Prostate gland (tissue), 2 donors: ENCODE measurements around the gene PKP4. TPM values are rescaled to one million over a fixed set of nuclear protein-coding genes. Genes with fewer than 3 reads are reported as not detected.

Source experiments
- DNase-seq: peaks from one replicate; pipeline ENCODE4 v3.0.0-alpha.2; 2019; ENCODE audit warnings: low spot score
- H3K27ac ChIP-seq, 2 donors: fragments of 200-600 bp; sonication (generic); 2 replicates each; pipeline ENCODE4 v1.5.1; 2017 to 2019
- H3K27me3 ChIP-seq: fragments of 200-600 bp; sonication (generic); replicated peaks from 2 replicates; pipeline ENCODE4 v1.5.1; 2019; ENCODE audit not compliant: insufficient read depth
- H3K36me3 ChIP-seq, 2 donors: fragments of 200-600 bp; sonication (generic); 1 replicate in 1 of 2; 2 replicates in 1 of 2; pipeline versions ENCODE4 v1.5.1 to v1.8.1; 2017 to 2019
- H3K4me1 ChIP-seq: fragments of 200-600 bp; sonication (generic); replicated peaks from 2 replicates; pipeline ENCODE4 v1.5.1; 2019
- H3K4me3 ChIP-seq, 2 donors: fragments of 200-600 bp; sonication (generic); 2 replicates each; pipeline ENCODE4 v1.5.1; 2017 to 2019
- H3K9me3 ChIP-seq: fragments of 200-600 bp; sonication (generic); 2 replicates; pipeline ENCODE4 v1.5.1; 2017
- CTCF ChIP-seq, 4 experiments: fragments of 200-600 bp in 2 of 4; fragments of 450-650 bp in 2 of 4; sonication (generic) in 2 of 4; IDR thresholded peaks; 1 replicate in 3 of 4; 2 replicates in 1 of 4; pipeline ENCODE4 v1.5.1; 2016 to 2019; ENCODE audit warnings: antibody characterized with exemption in 4 of 4, mild to moderate bottlenecking in 2 of 4, moderate library complexity in 2 of 4
- POLR2A ChIP-seq: fragments of 450-650 bp; IDR thresholded peaks from one replicate; pipeline ENCODE4 v1.6.1; 2016; ENCODE audit warnings: antibody characterized with exemption, mild to moderate bottlenecking
- POLR2AphosphoS5 ChIP-seq: sonication (generic); formaldehyde crosslinking; IDR thresholded peaks from one replicate; pipeline ENCODE4 v1.6.1; 2017; ENCODE audit warnings: antibody characterized with exemption
- WGBS: methylation state at CpG from one replicate; pipeline ENCODE4 v1.1.5; 2018; 5-methylcytosine and 5-hydroxymethylcytosine counted together
- intact Hi-C: fragments of 100-400 bp; cut with DNase I; formaldehyde crosslinking; loops from one replicate; pipeline ENCODE4 v1.14.2; 2022
- total RNA-seq, 2 donors: library from RNA; depleted of rRNA; stranded (reverse); fragments of >200 nt; gene quantifications; one replicate each; pipeline ENCODE4 v1.1.0, GENCODE V29; 2016

The PKP4 gene
- total RNA-seq, 2 donors from 2014 or later, result 49.0 to 57.9 TPM

DNA sequence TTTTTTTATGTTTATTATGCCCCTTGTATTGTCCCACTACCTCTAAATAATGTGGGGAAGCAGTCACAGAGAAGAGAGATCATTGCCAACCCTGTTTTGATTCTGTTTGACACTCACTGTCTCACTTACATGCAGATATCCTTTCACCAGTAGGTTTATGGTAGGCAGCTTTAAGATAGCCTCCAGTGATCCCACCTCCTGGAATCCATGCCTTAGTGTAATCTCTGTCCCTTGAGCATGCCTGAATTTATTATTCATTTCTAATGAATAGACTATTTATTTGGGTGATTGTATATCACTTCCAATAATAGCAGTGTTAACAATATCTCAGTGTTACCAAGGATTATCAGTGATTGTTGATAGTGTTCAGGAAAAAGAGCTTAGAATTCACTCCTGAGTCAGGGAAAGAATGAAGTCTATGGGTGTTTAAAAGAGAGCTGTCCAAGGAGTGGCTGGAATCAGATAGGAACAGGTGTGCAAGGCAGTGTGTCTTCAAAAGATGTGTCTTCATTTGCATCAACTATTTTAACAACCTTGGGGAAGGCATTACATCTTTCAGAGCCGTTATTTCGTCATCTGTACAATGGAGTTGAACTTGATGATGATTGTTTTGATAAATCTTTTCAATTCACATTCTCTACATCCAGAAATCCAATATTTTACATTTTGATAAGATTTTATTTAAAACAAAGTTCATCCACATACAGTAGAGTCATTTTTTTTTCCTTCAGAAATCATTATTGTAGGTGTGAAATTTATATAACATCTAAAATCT lies 31.9 kb downstream of the PKP4 start:
- Histone ChIP-seq H3K27ac (no peak overlapping the region), H3K9me3 (no peaks in the 10 kb centered on the region), H3K27me3 (no peaks in the 10 kb centered on the region), H3K4me1 (no peaks in the 10 kb centered on the region), H3K36me3 (no peaks in the 10 kb centered on the region), H3K4me3 (no peak overlapping the region)
- 67% methylated on average over 2 of the region's 2 CpGs for WGBS
- TF ChIP-seq CTCF (IDR thresholded peaks at IDR 0.05) (no peak), POLR2AphosphoS5 (no peak), POLR2A (no peak)
- intact Hi-C loops, result no loop called here
- no peak for DNase-seq

DNA sequence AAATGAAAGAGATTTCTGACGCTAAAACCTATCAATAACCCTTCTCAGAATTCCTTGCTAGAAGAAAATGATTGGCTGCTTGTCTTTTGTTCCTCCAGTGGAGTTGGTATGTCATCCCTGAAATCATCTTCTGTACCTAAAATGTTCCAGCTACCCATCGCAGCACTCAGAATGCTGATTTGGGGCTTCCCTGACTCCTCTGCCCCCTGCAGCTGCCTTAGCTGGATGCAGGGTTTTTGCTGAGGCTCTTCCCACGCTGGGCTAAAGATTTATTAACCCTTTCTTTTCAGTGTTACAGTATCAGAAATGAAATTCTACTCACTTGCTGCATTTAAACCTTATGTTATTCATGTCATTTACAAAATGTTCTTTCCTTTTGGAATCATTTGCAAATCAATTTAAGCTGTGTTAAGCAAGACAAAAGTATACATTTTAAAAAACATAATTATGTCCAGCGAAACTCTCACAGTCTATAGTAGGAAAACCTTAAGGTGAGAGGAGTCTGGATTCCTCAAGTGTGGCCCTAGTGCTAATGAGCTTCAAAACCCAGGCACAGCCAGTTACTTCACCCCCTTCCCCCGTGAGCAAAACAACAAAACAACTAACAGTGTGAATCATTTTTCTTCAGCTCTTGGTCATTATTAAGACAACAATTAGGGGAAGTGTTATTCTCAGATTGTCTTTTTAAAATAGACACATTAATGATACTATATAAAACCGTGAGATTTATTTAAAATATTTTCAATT lies 32.8 kb downstream of the PKP4 start:
- Histone ChIP-seq H3K36me3 (no peaks in the 10 kb centered on the region), H3K27me3 (no peaks in the 10 kb centered on the region), H3K9me3 (no peaks in the 10 kb centered on the region), H3K27ac (no peak overlapping the region), H3K4me3 (no peak overlapping the region), H3K4me1 (no peaks in the 10 kb centered on the region)
- no peak for TF ChIP-seq POLR2A
- TF ChIP-seq CTCF (IDR thresholded peaks at IDR 0.05), result no peak
- TF ChIP-seq POLR2AphosphoS5, result no peak
- intact Hi-C loops, result no loop called here
- no peak for DNase-seq
- 66% methylated on average over 6 of the region's 6 CpGs for WGBS

GRCh38 chr2:158491072-158491471 lies 34.3 kb downstream of the PKP4 start:
- no peak overlapping the region for H3K27ac ChIP-seq
- H3K4me3 ChIP-seq, result no peak overlapping the region
- WGBS, result 89% methylated on average over 4 of the region's 4 CpGs
- no peaks in the 10 kb centered on the region for H3K9me3 ChIP-seq
- H3K36me3 ChIP-seq, result no peaks in the 10 kb centered on the region
- H3K4me1 ChIP-seq, result no peaks in the 10 kb centered on the region
- no peaks in the 10 kb centered on the region for H3K27me3 ChIP-seq
- no peak for TF ChIP-seq POLR2AphosphoS5
- TF ChIP-seq CTCF (IDR thresholded peaks at IDR 0.05), result no peak
- no peak for TF ChIP-seq POLR2A
- intact Hi-C loops, result no loop called here
- no peak for DNase-seq

GRCh38 chr2:158493458-158493857 lies 36.7 kb downstream of the PKP4 start:
- 88% methylated on average over 2 of the region's 2 CpGs for WGBS
- no peak overlapping the region for H3K4me3 ChIP-seq
- no peaks in the 10 kb centered on the region for H3K27me3 ChIP-seq
- intact Hi-C loops, result no loop called here
- DNase-seq, result no peak
- H3K9me3 ChIP-seq, result no peaks in the 10 kb centered on the region
- H3K27ac ChIP-seq, result no peak overlapping the region
- no peak for TF ChIP-seq POLR2A
- TF ChIP-seq CTCF (IDR thresholded peaks at IDR 0.05), result no peak
- H3K4me1 ChIP-seq, result peaks cover 2% of the 10 kb centered on the region
- H3K36me3 ChIP-seq, result no peaks in the 10 kb centered on the region

DNA sequence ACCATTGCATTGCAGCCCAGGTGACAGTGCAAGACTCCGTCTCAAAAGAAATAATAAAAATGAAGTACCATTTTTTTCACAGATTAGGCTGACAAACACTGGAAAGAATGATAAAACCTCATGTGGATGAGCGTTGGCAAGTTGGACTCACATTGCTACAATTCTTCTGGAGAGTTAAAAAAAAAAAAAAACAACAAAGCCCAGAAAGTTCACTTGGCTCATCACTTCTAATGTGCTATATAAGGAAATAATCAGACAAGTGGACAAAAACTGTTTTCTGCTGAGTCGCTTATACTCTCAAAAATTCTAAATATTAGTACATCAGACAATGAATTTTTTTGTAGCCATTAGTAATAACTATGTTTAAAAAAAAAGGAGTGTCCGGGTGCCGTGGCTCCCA lies 38.4 kb downstream of the PKP4 start:
- no peak for TF ChIP-seq POLR2AphosphoS5
- no peak for TF ChIP-seq CTCF (IDR thresholded peaks at IDR 0.05)
- TF ChIP-seq POLR2A, result no peak
- WGBS, result 86% methylated on average over 5 of the region's 5 CpGs
- intact Hi-C loops, result no loop called here
- no peaks in the 10 kb centered on the region for H3K9me3 ChIP-seq
- no peaks in the 10 kb centered on the region for H3K27me3 ChIP-seq
- H3K27ac ChIP-seq, result no peak overlapping the region
- no peak overlapping the region for H3K4me3 ChIP-seq
- no peaks in the 10 kb centered on the region for H3K36me3 ChIP-seq
- no peak for DNase-seq
- peaks cover 2% of the 10 kb centered on the region for H3K4me1 ChIP-seq
